ENCODE data around the gene CFAP210. TPM values are rescaled to one million over a fixed set of nuclear protein-coding genes. Genes with fewer than 3 reads are reported as not detected.

The CFAP210 gene, protein sequence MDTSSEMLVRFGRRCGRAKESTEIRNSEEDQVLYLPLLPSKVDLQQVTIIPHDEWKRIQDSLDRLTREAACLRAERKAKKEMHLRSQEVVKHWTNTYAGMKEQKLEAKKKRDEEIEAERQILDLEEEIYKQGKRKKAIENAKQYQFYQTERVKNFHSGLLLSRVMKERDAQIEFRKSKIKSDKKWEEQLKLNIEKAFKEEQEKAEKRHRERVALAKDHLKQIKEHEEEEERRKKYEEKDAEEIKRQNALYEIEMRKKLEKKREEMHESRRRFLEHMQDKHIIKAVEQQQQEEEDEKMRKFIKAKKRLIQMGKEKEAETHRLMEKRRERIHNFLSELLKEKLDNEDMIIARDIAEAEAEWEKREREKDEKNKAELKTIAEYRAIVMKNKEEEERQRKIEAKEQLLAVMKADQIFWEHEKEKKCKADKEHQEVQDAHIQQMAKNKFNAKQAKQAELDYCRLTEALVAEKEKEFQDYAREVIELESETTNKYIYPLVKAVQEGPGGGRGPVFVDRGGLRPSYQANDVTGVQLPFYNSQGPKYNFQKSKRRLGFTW
- 1 to 10 TPM in 1 of 2 donors, under 1 TPM in 1; 0.70 to 1.9 TPM for total RNA-seq
- 1.2 TPM for polyA plus RNA-seq (2013, experiment 1 of 2)
- polyA plus RNA-seq (2013, experiment 2 of 2): 1.7 TPM
- long read RNA-seq, experiment 1, partial matches to known transcripts: 3 of 8 reads
- long read RNA-seq, experiment 1, other reads (novel, unspliced or antisense): 5 of 8 reads
- long read RNA-seq, experiment 2, partial matches to known transcripts: 0 of 8 reads
- long read RNA-seq, experiment 2, other reads (novel, unspliced or antisense): 8 of 8 reads
- long read RNA-seq, experiment 3, partial matches to known transcripts: 28 of 29 reads
- long read RNA-seq, experiment 3, other reads (novel, unspliced or antisense): 1 of 29 reads
- long read RNA-seq, experiment 4, partial matches to known transcripts: 1 of 7 reads
- long read RNA-seq, experiment 4, other reads (novel, unspliced or antisense): 3 of 7 reads

DNA sequence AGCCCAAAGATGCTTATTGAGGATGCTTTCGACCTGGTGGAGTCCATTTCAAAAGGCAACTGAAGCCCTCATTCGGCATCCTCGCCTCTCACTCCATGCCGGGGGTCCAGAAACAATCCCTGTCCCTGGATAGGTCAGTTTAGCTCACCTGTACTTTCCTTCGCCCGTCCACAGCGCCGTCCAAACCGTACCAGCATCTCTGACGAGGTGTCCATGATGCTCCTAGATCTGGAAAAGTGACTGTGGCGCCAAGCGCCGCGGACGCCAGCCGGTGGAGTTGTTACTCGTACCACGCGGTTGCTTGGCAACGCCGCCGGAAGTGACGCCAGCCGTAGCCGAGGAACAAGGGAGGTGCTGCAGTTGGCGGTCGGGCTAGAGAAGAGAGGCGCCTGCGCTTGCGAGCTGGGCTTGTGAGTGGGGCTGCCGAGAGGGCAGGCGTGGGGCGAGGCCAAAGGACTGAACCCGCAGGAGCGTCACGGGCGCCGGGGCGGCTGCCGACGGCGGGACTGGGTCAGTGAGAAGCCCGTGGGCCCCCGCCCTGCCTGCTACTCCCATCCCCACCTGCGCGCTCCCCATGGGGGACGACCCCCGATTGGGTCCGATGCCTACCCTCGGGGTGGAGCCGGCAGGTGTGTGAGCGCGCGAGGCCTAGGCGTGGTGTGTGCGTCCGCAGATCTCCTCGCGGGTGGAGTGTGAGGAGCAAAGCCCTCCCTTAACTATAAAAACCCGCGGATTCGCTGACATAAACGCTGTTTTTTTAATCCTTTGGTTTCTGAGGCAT lies at the start of gene CFAP210, which contains the start of gene PHOSPHO2:
CFAP210 (minus strand) TSS at position 293 of the 781 bp plus-strand sequence; CDS start at position 215, 78 bp downstream.
PHOSPHO2 (plus strand) TSS at position 357 of the 781 bp plus-strand sequence. CDS start 6,503 bp downstream, outside the sequence.
- H3K9me3 Mint-ChIP-seq: peaks cover 3% of the 10 kb centered on the region
- H3K4me3 Mint-ChIP-seq: peak within 1 kb of the TSS; percentile 78
- no peaks in the 10 kb centered on the region for H3K4me1 Mint-ChIP-seq
- TF ChIP-seq, protein P1, sequence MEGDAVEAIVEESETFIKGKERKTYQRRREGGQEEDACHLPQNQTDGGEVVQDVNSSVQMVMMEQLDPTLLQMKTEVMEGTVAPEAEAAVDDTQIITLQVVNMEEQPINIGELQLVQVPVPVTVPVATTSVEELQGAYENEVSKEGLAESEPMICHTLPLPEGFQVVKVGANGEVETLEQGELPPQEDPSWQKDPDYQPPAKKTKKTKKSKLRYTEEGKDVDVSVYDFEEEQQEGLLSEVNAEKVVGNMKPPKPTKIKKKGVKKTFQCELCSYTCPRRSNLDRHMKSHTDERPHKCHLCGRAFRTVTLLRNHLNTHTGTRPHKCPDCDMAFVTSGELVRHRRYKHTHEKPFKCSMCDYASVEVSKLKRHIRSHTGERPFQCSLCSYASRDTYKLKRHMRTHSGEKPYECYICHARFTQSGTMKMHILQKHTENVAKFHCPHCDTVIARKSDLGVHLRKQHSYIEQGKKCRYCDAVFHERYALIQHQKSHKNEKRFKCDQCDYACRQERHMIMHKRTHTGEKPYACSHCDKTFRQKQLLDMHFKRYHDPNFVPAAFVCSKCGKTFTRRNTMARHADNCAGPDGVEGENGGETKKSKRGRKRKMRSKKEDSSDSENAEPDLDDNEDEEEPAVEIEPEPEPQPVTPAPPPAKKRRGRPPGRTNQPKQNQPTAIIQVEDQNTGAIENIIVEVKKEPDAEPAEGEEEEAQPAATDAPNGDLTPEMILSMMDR (conservative IDR thresholded peaks at IDR 0.05): no peak
- Histone ChIP-seq H3K4me3 (ENCODE audit: low read length) (peak within 1 kb of the TSS; percentile 98), H3K36me3 (ENCODE audit: control insufficient read depth, insufficient read depth, low read length) (peaks cover 26% of the 10 kb centered on the region), H3K27ac (ENCODE audit: low read depth, low read length) (peak within 1 kb of the TSS; percentile 90), H3K9ac (ENCODE audit: extremely low read depth, low read length, poor library complexity, severe bottlenecking) (peak within 1 kb of the TSS; percentile 94), H3K4me1 (ENCODE audit: control insufficient read depth, insufficient read depth, low read length) (no peaks in the 10 kb centered on the region), H3K9me3 (ENCODE audit: control insufficient read depth, low read length) (no peaks in the 10 kb centered on the region), H3K27me3 (ENCODE audit: control insufficient read depth, insufficient read depth, low read length, poor library complexity, severe bottlenecking) (peaks cover 5% of the 10 kb centered on the region)
- peaks cover 12% of the 10 kb centered on the region for H3K36me3 Mint-ChIP-seq (ENCODE audit: low read depth)
- H3K27me3 Mint-ChIP-seq (ENCODE audit: insufficient read depth): peaks cover 17% of the 10 kb centered on the region
- H3K27ac Mint-ChIP-seq: peak within 1 kb of the TSS; percentile 92
- DNase-seq: peak; percentile 98
- 0 to 2% methylated on average over 16 to 63 of the region's 63 CpGs for WGBS, 2 experiments (ENCODE audit: insufficient coverage in 1 of 2, insufficient read length in 1 of 2)

DNA sequence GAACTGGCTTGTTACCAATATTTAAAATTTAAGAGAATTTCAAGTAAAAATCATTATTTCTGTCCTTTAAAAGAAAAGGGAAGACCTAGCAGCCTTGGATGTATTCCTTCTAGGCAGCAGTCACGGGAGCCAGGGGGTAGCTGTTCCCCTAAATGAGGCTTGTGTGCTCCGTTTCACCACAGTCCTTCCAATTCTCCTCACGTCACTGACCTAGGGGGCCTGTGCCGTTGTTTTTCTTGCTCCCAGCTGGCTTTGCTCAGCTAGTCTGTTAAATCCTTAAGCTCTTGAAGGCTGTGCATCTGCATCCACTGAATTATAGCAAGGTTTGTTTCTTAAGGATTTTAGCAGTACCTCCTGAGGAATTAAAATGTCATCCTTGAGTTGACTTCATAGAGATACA lies 49.3 kb upstream of the CFAP210 start:
- Histone ChIP-seq H3K9ac (ENCODE audit: extremely low read depth, low read length, poor library complexity, severe bottlenecking) (no peak overlapping the region), H3K4me3 (ENCODE audit: low read length) (no peak overlapping the region), H3K9me3 (ENCODE audit: control insufficient read depth, low read length) (no peaks in the 10 kb centered on the region), H3K4me1 (ENCODE audit: control insufficient read depth, insufficient read depth, low read length) (no peaks in the 10 kb centered on the region), H3K27me3 (ENCODE audit: control insufficient read depth, insufficient read depth, low read length, poor library complexity, severe bottlenecking) (no peaks in the 10 kb centered on the region), H3K27ac (ENCODE audit: low read depth, low read length) (no peak overlapping the region), H3K36me3 (ENCODE audit: control insufficient read depth, insufficient read depth, low read length) (peaks cover 74% of the 10 kb centered on the region)
- TF ChIP-seq, protein P1 (conservative IDR thresholded peaks at IDR 0.05): no peak
- no peaks in the 10 kb centered on the region for H3K27me3 Mint-ChIP-seq (ENCODE audit: insufficient read depth)
- H3K27ac Mint-ChIP-seq: no peak overlapping the region
- peaks cover 6% of the 10 kb centered on the region for H3K9me3 Mint-ChIP-seq
- DNase-seq: no peak
- 91 to 96% methylated on average over 4 of the region's 4 CpGs for WGBS, 2 experiments (ENCODE audit: insufficient coverage in 1 of 2, insufficient read length in 1 of 2)
- peaks cover 65% of the 10 kb centered on the region for H3K36me3 Mint-ChIP-seq (ENCODE audit: low read depth)
- peaks cover 11% of the 10 kb centered on the region for H3K4me1 Mint-ChIP-seq
- H3K4me3 Mint-ChIP-seq: no peak overlapping the region

All from endodermal cell (in vitro differentiated cells).